SK-N-SH treated with all-trans-retinoic acid at 6 μM for 48 hours (cell line): ENCODE data around the gene DNMT3A.

Experiments used
- ATAC-seq: fragments of 200-7000 bp; cut with Tn5 transposase; 3 replicates; pipeline ENCODE4 v1.9.1; 2020; ENCODE audit warnings: mild to moderate bottlenecking, moderate library complexity
- ARNTL ChIP-seq: fragments of 450-650 bp; formaldehyde crosslinking; IDR thresholded peaks from 2 replicates; pipeline ENCODE4 v1.5.0; 2020; ENCODE audit warnings: low read depth, mild to moderate bottlenecking, moderate library complexity, borderline replicate concordance
- BACH2 ChIP-seq: fragments of 250-450 bp; sonication (Bioruptor Pico); IDR thresholded peaks from 2 replicates; pipeline ENCODE4 v1.9.0; 2021; ENCODE audit warnings: mild to moderate bottlenecking, borderline replicate concordance
- CSDC2 ChIP-seq: fragments of 250-450 bp; sonication (Bioruptor Pico); IDR thresholded peaks from 2 replicates; pipeline ENCODE4 v1.5.0; 2020; ENCODE audit warnings: mild to moderate bottlenecking, moderate library complexity
- ESRRG ChIP-seq: fragments of 250-450 bp; sonication (Bioruptor Pico); IDR thresholded peaks from 2 replicates; pipeline ENCODE4 v1.6.1; 2021; ENCODE audit warnings: mild to moderate bottlenecking
- GLIS3 ChIP-seq: fragments of 250-450 bp; sonication (Bioruptor Pico); IDR thresholded peaks from 2 replicates; pipeline ENCODE4 v1.5.0; 2020; ENCODE audit warnings: mild to moderate bottlenecking, moderate library complexity
- ISL1 ChIP-seq: fragments of 250-450 bp; sonication (Bioruptor Pico); IDR thresholded peaks from 2 replicates; pipeline ENCODE4 v2.1.2; 2022; ENCODE audit warnings: mild to moderate bottlenecking, moderate library complexity
- OSR1 ChIP-seq: fragments of 250-450 bp; sonication (Bioruptor Pico); IDR thresholded peaks from 2 replicates; pipeline ENCODE4 v1.8.0; 2022; ENCODE audit warnings: moderate library complexity, mild to moderate bottlenecking, inconsistent platforms
- PPARA ChIP-seq: fragments of 250-450 bp; sonication (Bioruptor Pico); IDR thresholded peaks from 2 replicates; pipeline ENCODE4 v1.5.0; 2020; ENCODE audit warnings: mild to moderate bottlenecking, borderline replicate concordance
- RARB ChIP-seq: fragments of 250-450 bp; sonication (Bioruptor Pico); IDR thresholded peaks from 2 replicates; pipeline ENCODE4 v1.8.0; 2021; ENCODE audit warnings: mild to moderate bottlenecking, moderate library complexity
- SNAI2 ChIP-seq: fragments of 250-450 bp; sonication (Bioruptor Pico); IDR thresholded peaks from 2 replicates; pipeline ENCODE4 v1.5.0; 2020; ENCODE audit warnings: mild to moderate bottlenecking, moderate library complexity
- TCF4 ChIP-seq: fragments of 250-450 bp; sonication (Bioruptor Pico); IDR thresholded peaks from 2 replicates; pipeline ENCODE4 v1.8.0; 2021; ENCODE audit warnings: mild to moderate bottlenecking, moderate library complexity, borderline replicate concordance
- ZFP3 ChIP-seq: fragments of 250-450 bp; sonication (Bioruptor Pico); IDR thresholded peaks from 2 replicates; pipeline ENCODE4 v1.5.0; 2020; ENCODE audit warnings: mild to moderate bottlenecking, moderate library complexity
- ZNF565 ChIP-seq: fragments of 450-650 bp; formaldehyde crosslinking; conservative IDR thresholded peaks from 2 replicates; pipeline ENCODE4 v1.5.0; 2020; ENCODE audit warnings: low read depth, mild to moderate bottlenecking, moderate library complexity
- ZNF70 ChIP-seq: fragments of 450-650 bp; formaldehyde crosslinking; IDR thresholded peaks from 2 replicates; pipeline ENCODE4 v1.5.0; 2020; ENCODE audit warnings: mild to moderate bottlenecking, moderate library complexity
- ZNF8 ChIP-seq: fragments of 450-650 bp; formaldehyde crosslinking; IDR thresholded peaks from 2 replicates; pipeline ENCODE4 v1.5.0; 2020; ENCODE audit warnings: mild to moderate bottlenecking, moderate library complexity
- TF ChIP-seq, protein P1 (sequence below): fragments of 250-450 bp; sonication (Bioruptor Pico); IDR thresholded peaks from 2 replicates; pipeline ENCODE4 v1.8.0; 2020; ENCODE audit warnings: mild to moderate bottlenecking, moderate library complexity, borderline replicate concordance
- TF ChIP-seq, protein P2 (sequence below): fragments of 250-450 bp; sonication (Bioruptor Pico); IDR thresholded peaks from 2 replicates; pipeline ENCODE4 v1.8.0; 2021; ENCODE audit warnings: low read depth, mild to moderate bottlenecking, moderate library complexity, borderline replicate concordance
- TF ChIP-seq, protein P3 (sequence below): fragments of 250-450 bp; sonication (Bioruptor Pico); IDR thresholded peaks from 2 replicates; pipeline ENCODE4 v1.5.0; 2020; ENCODE audit warnings: mild to moderate bottlenecking, moderate library complexity
- TF ChIP-seq, protein P4 (sequence below): fragments of 250-450 bp; sonication (Bioruptor Pico); IDR thresholded peaks from 2 replicates; pipeline ENCODE4 v1.5.1; 2020; ENCODE audit warnings: low read depth, mild to moderate bottlenecking, moderate library complexity

Gene DNMT3A

DNA sequence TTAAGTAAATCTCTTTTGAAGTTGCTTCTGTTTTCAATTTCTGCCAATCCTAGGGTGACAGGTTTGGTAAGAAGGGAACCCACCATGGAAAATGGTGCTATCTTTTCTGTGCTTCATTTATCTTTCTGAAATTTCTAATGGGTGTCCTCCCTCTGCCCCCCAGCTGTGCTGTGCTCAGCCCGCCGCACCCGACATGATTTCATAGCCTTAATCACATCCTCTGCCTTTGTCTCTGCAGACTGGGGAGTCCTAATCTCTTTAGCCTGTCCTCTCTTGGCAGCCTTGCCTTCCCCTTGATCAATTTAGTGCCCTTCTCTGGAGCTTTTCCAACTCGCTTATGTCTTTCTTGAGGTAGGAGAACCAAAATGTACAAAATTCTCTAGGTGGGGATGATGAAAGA is 49.3 kb downstream of the DNMT3A start:
- no peak for ATAC-seq
- no peak for TF ChIP-seq ESRRG (CRISPR knock-in tag)
- TF ChIP-seq ARNTL (CRISPR knock-in tag) = no peak
- TF ChIP-seq ZFP3 = no peak
- no peak for TF ChIP-seq CSDC2 (CRISPR knock-in tag)
- peak; percentile 17; the same call in 1 of the 2 replicates for TF ChIP-seq TCF4 (CRISPR knock-in tag)
- no peak for TF ChIP-seq RARB (CRISPR knock-in tag)

DNA sequence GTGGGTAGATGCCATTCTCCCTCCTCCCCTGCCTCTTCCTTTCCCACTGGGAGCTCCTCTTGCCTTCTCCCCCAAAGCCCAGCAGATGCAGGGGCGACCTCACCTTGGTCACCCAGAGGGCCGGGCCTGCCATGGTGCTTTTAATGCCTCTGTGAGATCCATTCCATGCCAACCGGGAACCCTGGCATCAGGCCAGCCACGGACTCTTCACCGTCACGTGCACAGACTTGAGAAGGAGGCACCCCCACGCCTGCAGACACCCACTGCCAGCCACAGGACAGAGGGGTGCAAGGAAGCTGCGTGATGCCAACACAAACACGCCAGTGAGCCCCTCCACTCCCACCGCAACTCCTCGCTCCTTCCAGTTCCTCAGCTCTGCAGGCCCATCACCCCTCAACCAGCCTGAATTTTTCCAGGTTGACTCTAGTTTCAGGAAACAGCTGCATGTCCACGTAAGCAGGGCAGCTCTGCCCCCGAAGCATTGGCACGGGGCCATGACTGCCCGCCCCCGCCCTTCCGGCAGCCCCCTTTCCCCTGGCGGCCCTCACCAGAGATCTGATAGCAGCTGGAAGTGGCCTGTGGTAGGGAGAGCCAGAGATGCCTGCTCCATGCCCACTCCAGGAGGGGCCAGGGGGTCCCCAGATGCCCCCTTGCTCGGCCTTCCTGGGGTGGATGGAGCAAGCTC is 50.8 kb downstream of the DNMT3A start:
- no peak for TF ChIP-seq CSDC2 (CRISPR knock-in tag)
- TF ChIP-seq, protein P1, sequence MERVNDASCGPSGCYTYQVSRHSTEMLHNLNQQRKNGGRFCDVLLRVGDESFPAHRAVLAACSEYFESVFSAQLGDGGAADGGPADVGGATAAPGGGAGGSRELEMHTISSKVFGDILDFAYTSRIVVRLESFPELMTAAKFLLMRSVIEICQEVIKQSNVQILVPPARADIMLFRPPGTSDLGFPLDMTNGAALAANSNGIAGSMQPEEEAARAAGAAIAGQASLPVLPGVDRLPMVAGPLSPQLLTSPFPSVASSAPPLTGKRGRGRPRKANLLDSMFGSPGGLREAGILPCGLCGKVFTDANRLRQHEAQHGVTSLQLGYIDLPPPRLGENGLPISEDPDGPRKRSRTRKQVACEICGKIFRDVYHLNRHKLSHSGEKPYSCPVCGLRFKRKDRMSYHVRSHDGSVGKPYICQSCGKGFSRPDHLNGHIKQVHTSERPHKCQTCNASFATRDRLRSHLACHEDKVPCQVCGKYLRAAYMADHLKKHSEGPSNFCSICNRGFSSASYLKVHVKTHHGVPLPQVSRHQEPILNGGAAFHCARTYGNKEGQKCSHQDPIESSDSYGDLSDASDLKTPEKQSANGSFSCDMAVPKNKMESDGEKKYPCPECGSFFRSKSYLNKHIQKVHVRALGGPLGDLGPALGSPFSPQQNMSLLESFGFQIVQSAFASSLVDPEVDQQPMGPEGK (CRISPR knock-in tag) = peak; percentile 62; the same call in 1 of the 2 replicates
- TF ChIP-seq, protein P2, sequence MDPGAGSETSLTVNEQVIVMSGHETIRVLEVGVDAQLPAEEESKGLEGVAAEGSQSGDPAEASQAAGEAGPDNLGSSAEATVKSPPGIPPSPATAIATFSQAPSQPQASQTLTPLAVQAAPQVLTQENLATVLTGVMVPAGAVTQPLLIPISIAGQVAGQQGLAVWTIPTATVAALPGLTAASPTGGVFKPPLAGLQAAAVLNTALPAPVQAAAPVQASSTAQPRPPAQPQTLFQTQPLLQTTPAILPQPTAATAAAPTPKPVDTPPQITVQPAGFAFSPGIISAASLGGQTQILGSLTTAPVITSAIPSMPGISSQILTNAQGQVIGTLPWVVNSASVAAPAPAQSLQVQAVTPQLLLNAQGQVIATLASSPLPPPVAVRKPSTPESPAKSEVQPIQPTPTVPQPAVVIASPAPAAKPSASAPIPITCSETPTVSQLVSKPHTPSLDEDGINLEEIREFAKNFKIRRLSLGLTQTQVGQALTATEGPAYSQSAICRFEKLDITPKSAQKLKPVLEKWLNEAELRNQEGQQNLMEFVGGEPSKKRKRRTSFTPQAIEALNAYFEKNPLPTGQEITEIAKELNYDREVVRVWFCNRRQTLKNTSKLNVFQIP (CRISPR knock-in tag) = no peak
- peak; percentile 90 for TF ChIP-seq TCF4 (CRISPR knock-in tag)
- no peak for TF ChIP-seq ZNF8 (CRISPR knock-in tag)
- no peak for TF ChIP-seq ZNF565 (CRISPR knock-in tag)
- TF ChIP-seq BACH2 (CRISPR knock-in tag) = 0 out of 2 replicates have a peak, but pooled peaks have one; percentile 2
- TF ChIP-seq ZFP3 = 0 out of 2 replicates have a peak, but pooled peaks have one; percentile 31
- TF ChIP-seq, protein P3, sequence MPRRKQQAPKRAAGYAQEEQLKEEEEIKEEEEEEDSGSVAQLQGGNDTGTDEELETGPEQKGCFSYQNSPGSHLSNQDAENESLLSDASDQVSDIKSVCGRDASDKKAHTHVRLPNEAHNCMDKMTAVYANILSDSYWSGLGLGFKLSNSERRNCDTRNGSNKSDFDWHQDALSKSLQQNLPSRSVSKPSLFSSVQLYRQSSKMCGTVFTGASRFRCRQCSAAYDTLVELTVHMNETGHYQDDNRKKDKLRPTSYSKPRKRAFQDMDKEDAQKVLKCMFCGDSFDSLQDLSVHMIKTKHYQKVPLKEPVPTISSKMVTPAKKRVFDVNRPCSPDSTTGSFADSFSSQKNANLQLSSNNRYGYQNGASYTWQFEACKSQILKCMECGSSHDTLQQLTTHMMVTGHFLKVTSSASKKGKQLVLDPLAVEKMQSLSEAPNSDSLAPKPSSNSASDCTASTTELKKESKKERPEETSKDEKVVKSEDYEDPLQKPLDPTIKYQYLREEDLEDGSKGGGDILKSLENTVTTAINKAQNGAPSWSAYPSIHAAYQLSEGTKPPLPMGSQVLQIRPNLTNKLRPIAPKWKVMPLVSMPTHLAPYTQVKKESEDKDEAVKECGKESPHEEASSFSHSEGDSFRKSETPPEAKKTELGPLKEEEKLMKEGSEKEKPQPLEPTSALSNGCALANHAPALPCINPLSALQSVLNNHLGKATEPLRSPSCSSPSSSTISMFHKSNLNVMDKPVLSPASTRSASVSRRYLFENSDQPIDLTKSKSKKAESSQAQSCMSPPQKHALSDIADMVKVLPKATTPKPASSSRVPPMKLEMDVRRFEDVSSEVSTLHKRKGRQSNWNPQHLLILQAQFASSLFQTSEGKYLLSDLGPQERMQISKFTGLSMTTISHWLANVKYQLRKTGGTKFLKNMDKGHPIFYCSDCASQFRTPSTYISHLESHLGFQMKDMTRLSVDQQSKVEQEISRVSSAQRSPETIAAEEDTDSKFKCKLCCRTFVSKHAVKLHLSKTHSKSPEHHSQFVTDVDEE (CRISPR knock-in tag) = peak; percentile 79; the same call in 1 of the 2 replicates
- 0 out of 2 replicates have a peak, but pooled peaks have one; percentile 5 for TF ChIP-seq ZNF70 (CRISPR knock-in tag)
- TF ChIP-seq GLIS3 (CRISPR knock-in tag) = no peak; the same call in 1 of the 2 replicates
- no peak for TF ChIP-seq ESRRG (CRISPR knock-in tag)
- TF ChIP-seq SNAI2 (CRISPR knock-in tag) = no peak
- peak; percentile 35 for ATAC-seq

DNA sequence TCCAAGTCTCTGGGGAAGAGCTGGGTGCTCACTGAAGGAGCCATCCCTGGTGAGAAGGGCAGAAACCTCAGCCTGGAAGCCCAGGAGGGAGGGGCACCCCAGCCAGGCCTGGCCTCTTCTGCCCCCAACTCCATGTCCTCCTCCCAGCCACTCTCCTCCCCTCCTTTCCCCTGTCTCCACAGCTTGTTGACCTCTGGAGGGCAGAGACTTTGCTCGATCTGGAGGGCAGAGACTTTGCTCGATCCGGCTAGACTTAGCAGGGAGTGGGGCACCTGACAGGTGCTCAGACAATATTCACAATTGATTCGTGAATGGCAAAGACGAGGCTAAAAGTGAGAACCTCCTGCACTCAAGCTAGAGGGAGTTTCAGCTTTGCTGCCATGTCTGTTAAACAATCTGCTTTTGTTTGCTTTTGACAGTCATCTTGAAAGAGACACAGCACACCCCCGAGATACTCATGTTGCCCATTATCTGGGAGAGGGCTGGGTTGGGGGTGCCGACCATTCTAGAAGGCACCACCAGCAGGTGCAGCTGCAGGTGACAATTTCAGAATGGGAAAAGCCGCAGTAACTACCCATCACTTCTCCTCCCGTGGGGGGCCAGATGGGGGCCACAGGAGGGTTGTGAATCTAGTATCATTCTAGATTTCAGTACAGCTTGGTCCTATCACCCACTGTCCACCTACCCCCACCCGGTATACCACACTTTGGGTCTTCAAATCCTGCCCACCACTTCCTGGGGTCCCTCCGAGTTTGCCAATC is 54.8 kb downstream of the DNMT3A start:
- ATAC-seq = no peak
- TF ChIP-seq PPARA (CRISPR knock-in tag) (no peak), ZNF565 (CRISPR knock-in tag) (no peak), OSR1 (CRISPR knock-in tag) (no peak), ESRRG (CRISPR knock-in tag) (no peak), RARB (CRISPR knock-in tag) (no peak), ZNF8 (CRISPR knock-in tag) (no peak), TCF4 (CRISPR knock-in tag) (no peak), ISL1 (no peak)
- TF ChIP-seq, protein P3 (CRISPR knock-in tag) = no peak
- TF ChIP-seq, protein P4, sequence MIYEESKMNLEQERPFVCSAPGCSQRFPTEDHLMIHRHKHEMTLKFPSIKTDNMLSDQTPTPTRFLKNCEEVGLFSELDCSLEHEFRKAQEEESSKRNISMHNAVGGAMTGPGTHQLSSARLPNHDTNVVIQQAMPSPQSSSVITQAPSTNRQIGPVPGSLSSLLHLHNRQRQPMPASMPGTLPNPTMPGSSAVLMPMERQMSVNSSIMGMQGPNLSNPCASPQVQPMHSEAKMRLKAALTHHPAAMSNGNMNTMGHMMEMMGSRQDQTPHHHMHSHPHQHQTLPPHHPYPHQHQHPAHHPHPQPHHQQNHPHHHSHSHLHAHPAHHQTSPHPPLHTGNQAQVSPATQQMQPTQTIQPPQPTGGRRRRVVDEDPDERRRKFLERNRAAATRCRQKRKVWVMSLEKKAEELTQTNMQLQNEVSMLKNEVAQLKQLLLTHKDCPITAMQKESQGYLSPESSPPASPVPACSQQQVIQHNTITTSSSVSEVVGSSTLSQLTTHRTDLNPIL (CRISPR knock-in tag) = no peak
- TF ChIP-seq, protein P1 (CRISPR knock-in tag) = no peak
- TF ChIP-seq, protein P2 (CRISPR knock-in tag) = no peak
